ENCODE measurements around the gene UROS. TPM values are rescaled to one million over a fixed set of nuclear protein-coding genes. Genes with fewer than 3 reads are reported as not detected.

The UROS gene
- total and polyA plus RNA-seq, 10 of the 15 experiments (the other 5 are each of a cell fraction or from before 2014, with no cell fraction given) = 4.3 to 112 (median 64.5) TPM

DNA sequence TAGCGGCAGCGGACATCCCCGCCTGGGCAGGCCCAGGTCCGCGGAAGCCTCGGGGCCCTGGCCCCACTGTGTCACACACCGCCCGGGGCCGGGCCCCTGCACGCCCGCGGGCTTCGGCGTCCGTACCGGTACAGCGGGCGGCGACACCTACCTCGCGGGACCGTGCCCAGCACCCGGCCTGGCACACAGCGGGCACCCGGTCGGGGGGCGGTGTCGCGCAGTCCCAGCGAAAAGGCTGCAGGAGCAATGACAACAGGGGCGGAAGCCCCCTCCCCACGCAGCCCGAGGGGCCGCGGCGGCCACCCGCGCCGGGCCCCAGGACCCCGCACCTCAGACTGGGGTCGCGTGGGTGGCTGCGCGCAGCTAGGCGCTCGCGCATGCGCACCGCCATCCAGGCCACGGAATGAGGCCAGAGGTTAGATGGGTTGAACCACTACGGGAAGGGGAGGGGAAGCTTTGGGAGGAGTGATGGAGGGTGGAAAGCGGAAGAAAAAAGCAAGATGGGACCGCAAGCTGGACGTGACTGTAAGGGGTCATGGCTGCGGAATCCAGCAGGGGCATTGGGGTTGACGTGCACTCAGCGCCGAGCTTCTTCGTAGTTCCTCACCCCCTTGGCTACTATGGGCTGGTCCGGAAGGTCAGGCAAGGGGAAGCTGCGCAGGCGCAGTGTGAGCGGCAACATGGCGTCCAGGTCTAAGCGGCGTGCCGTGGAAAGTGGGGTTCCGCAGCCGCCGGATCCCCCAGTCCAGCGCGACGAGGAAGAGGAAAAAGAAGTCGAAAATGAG lies at the start of gene UROS, which contains the start of gene BCCIP (continued):
- peak; percentile 89 for TF ChIP-seq TAF1 (IDR thresholded peaks at IDR 0.05; ENCODE audit: borderline replicate concordance, low read depth, low read length)
- TF ChIP-seq, protein P1, sequence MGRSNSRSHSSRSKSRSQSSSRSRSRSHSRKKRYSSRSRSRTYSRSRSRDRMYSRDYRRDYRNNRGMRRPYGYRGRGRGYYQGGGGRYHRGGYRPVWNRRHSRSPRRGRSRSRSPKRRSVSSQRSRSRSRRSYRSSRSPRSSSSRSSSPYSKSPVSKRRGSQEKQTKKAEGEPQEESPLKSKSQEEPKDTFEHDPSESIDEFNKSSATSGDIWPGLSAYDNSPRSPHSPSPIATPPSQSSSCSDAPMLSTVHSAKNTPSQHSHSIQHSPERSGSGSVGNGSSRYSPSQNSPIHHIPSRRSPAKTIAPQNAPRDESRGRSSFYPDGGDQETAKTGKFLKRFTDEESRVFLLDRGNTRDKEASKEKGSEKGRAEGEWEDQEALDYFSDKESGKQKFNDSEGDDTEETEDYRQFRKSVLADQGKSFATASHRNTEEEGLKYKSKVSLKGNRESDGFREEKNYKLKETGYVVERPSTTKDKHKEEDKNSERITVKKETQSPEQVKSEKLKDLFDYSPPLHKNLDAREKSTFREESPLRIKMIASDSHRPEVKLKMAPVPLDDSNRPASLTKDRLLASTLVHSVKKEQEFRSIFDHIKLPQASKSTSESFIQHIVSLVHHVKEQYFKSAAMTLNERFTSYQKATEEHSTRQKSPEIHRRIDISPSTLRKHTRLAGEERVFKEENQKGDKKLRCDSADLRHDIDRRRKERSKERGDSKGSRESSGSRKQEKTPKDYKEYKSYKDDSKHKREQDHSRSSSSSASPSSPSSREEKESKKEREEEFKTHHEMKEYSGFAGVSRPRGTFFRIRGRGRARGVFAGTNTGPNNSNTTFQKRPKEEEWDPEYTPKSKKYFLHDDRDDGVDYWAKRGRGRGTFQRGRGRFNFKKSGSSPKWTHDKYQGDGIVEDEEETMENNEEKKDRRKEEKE (IDR thresholded peaks at IDR 0.05) = peak; percentile 99
- TF ChIP-seq TCF12 (IDR thresholded peaks at IDR 0.05; ENCODE audit: low read depth, low read length) = no peak
- no peak for TF ChIP-seq NFIC (IDR thresholded peaks at IDR 0.05; ENCODE audit: low read depth, low read length)
- peak; percentile 99 for TF ChIP-seq GATAD2B (conservative IDR thresholded peaks at IDR 0.05; ENCODE audit: low read depth)
- no peak; the same call in 1 of the 2 replicates for TF ChIP-seq SMAD5 (IDR thresholded peaks at IDR 0.05; ENCODE audit: low read depth)
- no peak for TF ChIP-seq ZBED1 (IDR thresholded peaks at IDR 0.05; ENCODE audit: borderline replicate concordance)
- TF ChIP-seq NFXL1 (IDR thresholded peaks at IDR 0.05; ENCODE audit: borderline replicate concordance) = no peak
- no peak for TF ChIP-seq SUPT20H (IDR thresholded peaks at IDR 0.05; ENCODE audit: borderline replicate concordance, control insufficient read depth, low read depth, low read length)
- peak; percentile 66 for TF ChIP-seq NRF1 (conservative IDR thresholded peaks at IDR 0.05; ENCODE audit: low read depth, low read length)
- peak; percentile 97 for TF ChIP-seq YY1 (IDR thresholded peaks at IDR 0.05; ENCODE audit: low read depth, low read length)
- peak; percentile 100 for TF ChIP-seq NR2F1 (conservative IDR thresholded peaks at IDR 0.05)
- TF ChIP-seq RUNX3 (IDR thresholded peaks at IDR 0.05; ENCODE audit: low read length) = peak; percentile 40; the same call in 1 of the 2 replicates
- TF ChIP-seq, protein P2, sequence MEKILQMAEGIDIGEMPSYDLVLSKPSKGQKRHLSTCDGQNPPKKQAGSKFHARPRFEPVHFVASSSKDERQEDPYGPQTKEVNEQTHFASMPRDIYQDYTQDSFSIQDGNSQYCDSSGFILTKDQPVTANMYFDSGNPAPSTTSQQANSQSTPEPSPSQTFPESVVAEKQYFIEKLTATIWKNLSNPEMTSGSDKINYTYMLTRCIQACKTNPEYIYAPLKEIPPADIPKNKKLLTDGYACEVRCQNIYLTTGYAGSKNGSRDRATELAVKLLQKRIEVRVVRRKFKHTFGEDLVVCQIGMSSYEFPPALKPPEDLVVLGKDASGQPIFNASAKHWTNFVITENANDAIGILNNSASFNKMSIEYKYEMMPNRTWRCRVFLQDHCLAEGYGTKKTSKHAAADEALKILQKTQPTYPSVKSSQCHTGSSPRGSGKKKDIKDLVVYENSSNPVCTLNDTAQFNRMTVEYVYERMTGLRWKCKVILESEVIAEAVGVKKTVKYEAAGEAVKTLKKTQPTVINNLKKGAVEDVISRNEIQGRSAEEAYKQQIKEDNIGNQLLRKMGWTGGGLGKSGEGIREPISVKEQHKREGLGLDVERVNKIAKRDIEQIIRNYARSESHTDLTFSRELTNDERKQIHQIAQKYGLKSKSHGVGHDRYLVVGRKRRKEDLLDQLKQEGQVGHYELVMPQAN (conservative IDR thresholded peaks at IDR 0.05) = peak; percentile 94
- no peak for TF ChIP-seq YBX1 (IDR thresholded peaks at IDR 0.05)
- TF ChIP-seq SPI1 (IDR thresholded peaks at IDR 0.05; ENCODE audit: borderline replicate concordance, insufficient read depth, low read depth, low read length) = no peak
- TF ChIP-seq KAT2A (conservative IDR thresholded peaks at IDR 0.05; ENCODE audit: control insufficient read depth, low read depth, low read length) = no peak
- peak; percentile 76 for TF ChIP-seq NR2C2 (IDR thresholded peaks at IDR 0.05; ENCODE audit: borderline replicate concordance, control insufficient read depth, insufficient read length, low read depth)
- TF ChIP-seq GABPA (IDR thresholded peaks at IDR 0.05; ENCODE audit: low read depth) = no peak
- no peak for TF ChIP-seq ZNF274 (IDR thresholded peaks at IDR 0.05; ENCODE audit: insufficient read depth, insufficient read length)
- TF ChIP-seq ETV6 (conservative IDR thresholded peaks at IDR 0.05 in 1 of 2, IDR thresholded peaks at IDR 0.05 in 1 of 2; ENCODE audit: borderline replicate concordance in 1 of 2, low read depth in 1 of 2) = no peak
- TF ChIP-seq, protein P3, sequence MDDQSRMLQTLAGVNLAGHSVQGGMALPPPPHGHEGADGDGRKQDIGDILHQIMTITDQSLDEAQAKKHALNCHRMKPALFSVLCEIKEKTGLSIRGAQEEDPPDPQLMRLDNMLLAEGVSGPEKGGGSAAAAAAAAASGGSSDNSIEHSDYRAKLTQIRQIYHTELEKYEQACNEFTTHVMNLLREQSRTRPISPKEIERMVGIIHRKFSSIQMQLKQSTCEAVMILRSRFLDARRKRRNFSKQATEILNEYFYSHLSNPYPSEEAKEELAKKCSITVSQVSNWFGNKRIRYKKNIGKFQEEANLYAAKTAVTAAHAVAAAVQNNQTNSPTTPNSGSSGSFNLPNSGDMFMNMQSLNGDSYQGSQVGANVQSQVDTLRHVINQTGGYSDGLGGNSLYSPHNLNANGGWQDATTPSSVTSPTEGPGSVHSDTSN (IDR thresholded peaks at IDR 0.05; ENCODE audit: insufficient replicate concordance, low read depth, low read length) = no peak

Measured in GM12878 (cell line).